Measurements from ENCODE around the gene TJAP1.

DNA sequence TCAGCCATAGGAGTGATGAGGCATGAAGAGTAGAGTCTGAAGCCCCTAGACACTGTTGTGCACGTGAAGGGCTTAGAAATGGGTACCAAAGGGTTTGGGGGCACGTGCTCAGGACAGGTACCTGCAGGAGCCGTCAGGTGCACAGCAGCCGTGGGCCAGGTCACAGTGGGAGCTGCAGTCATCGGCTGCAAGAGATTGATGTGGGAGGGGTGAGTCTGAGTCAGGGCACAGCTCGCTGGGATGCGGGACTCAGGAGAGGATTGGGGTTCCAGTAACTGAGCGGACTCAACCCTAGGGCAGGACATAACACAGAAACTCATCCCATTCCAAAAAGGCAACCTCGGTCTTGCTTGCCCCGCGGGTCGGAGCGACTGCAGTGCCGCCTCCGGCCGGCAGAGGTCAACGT is 23.1 kb upstream of the TJAP1 start:
- TF ChIP-seq, protein P1, sequence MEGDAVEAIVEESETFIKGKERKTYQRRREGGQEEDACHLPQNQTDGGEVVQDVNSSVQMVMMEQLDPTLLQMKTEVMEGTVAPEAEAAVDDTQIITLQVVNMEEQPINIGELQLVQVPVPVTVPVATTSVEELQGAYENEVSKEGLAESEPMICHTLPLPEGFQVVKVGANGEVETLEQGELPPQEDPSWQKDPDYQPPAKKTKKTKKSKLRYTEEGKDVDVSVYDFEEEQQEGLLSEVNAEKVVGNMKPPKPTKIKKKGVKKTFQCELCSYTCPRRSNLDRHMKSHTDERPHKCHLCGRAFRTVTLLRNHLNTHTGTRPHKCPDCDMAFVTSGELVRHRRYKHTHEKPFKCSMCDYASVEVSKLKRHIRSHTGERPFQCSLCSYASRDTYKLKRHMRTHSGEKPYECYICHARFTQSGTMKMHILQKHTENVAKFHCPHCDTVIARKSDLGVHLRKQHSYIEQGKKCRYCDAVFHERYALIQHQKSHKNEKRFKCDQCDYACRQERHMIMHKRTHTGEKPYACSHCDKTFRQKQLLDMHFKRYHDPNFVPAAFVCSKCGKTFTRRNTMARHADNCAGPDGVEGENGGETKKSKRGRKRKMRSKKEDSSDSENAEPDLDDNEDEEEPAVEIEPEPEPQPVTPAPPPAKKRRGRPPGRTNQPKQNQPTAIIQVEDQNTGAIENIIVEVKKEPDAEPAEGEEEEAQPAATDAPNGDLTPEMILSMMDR (optimal IDR thresholded peaks at IDR 0.05 in 1 of 3, IDR thresholded peaks at IDR 0.05 in 1 of 3, conservative IDR thresholded peaks at IDR 0.05 in 1 of 3; ENCODE audit: extremely low read depth in 1 of 3, insufficient read depth in 2 of 3, low read length in 3 of 3) = peak in 2 of 3 experiments; percentile 78 to 93
- TF ChIP-seq EZH2 (IDR thresholded peaks at IDR 0.05; ENCODE audit: low read length) = no peak

Data from keratinocyte (primary cell).